ENCODE results near the gene ARFRP1.
"Not testable (repeated sequence)": the region's sequence is repeated elsewhere in the genome, so short reads cannot be mapped to it uniquely, and the experiment has no call there.

Gene ARFRP1

DNA sequence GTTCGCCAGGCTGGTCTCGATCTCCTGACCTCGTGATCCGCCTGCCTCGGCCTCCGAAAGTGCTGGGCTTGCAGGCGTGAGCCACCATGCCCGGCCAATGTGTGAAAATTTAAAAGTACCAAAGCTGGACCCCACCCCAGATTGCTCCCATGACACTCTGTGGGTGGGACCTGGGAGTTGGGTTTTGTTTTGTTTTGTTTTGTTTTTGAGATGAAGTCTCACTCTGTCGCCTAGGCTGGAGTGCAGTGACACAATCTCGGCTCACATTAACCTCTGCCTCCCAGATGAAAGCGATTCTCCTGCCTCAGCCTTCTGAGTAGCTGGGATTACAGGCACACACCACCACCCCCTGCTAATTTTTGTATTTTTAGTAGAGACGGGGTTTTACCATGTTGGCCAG lies 36.1 kb downstream of the ARFRP1 start:
- not testable (repeated sequence) for DNase-seq

DNA sequence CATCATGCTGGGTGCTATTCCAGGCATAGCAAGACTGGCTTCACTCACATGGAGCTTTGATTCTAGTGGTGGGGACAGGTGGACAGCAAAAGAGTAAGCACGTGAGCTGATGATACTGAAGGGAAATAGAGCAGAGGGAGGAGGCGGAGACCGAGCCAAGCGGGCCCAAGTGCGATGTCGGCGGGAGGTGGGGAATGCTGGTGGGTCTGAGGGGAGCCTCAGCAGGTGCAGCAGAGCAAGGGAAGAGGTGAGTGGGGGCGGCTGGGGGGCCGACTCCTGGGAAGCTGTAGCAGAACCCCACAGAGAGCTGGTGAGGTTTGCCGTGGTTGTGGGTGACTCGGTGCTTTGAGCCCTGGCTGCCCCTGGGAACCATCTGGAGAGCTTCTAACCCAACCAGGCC lies 39.4 kb downstream of the ARFRP1 start:
- DNase-seq, result no peak

DNA sequence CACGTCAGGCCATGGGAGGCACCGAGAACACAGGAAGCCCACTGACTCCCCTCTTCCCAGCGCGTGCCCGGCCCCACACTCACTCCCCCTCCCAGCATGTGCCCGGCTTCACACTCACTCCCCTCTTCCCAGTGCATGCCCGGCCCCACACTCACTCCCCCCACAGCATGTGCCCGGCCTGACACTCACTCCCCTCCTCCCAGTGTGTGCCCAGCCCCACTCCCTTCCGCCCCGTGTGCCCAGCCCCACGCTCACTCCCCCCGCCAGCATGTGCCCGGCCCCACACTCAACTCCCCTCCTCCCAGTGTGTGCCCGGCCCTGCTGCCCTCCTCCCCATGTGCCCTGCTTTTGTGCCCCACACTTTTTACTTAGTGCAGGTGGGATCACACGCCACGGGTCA lies 39.9 kb downstream of the ARFRP1 start:
- no peak for DNase-seq

DNA sequence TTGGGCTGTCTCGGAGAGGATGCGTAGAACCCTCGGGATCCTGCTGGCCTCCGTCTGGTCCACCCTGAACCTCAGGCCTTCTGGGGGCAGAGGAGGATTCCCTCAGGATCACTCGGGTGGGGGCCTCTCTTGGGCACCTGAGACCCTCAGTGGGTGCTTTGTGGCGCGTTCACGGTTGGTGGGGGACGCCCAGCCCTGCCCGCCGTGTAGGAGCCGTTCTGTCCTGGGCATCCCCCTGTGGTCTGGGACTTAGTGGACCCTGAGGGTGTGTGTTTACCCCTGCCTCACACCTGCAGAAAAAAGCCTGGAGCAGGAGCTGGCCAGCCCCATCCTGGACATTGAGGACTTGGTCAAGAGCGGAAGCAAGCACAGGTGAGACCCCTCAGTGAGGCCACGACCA lies 42.1 kb downstream of the ARFRP1 start:
- no peak for DNase-seq

DNA sequence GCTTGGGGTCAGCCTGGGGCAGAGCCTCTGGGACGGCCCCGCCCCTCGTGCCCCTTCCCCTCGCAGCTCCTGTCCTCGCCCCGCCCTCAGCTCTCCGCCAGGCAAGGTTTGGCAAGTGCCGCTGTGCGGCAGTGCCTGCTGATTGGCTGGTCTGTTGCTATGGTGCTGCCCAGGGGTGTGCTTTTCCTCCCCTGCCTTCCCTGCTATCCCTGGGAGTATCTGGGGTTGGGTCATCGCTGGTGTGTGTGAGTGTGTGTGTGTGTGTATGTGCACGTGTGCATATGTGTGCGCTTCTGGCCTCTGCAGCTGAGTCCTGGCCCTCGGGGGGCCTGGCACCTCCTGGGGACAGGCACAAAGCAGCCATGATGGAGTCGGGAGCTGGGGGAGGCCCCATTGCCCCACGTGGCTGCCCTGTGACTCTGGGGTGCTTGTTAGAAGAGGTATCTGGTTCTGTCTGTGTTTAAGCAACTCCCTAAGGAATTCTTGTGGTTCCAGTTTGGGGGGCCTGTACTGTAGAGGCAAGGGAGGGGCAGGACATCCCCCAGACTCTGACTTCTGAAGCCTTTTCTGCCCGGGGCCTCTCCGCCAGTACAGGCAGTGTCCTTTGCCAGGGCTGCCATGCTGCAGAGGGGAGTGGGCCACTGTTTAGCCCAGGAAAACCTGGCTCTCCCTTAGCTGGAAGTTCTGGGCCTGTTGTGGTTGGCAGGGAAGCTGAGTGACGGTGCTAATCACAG lies 42.7 kb downstream of the ARFRP1 start:
- DNase-seq, result no peak

DNA sequence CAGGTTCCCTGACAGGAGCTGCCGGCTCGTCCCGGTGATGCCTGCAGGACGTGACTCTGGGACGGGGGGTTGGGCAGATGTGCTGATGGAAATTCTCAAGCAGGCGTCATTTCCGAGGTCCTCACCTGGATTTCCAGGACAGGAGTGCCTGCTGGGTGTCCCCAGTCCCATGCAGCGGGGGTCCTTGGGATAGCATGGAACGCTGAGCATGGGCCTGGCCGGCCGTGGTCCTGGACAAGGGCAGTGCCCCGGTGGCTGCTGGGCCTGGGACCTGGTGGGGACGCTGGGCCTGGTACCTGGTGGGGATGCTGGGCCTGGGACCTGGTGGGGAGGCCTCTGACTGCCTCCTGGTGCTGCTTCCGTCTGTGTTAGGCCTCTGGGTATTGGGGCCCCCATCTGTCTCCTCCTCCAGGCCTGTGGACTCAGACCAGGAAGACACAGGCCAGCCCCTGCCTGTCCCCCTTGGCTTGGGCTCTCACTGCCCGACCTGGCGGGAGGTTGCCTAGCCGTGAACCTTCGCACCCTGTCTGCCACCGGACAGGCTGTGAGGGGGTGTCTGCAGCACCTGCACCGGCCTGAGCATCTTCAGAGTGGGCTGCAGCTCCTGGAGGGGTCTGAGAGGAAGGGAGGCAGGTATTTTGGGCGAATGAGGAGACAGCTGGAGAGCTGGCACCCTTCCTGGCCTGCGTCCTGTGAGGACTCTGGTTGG lies 43.5 kb downstream of the ARFRP1 start:
- DNase-seq, result no peak

DNA sequence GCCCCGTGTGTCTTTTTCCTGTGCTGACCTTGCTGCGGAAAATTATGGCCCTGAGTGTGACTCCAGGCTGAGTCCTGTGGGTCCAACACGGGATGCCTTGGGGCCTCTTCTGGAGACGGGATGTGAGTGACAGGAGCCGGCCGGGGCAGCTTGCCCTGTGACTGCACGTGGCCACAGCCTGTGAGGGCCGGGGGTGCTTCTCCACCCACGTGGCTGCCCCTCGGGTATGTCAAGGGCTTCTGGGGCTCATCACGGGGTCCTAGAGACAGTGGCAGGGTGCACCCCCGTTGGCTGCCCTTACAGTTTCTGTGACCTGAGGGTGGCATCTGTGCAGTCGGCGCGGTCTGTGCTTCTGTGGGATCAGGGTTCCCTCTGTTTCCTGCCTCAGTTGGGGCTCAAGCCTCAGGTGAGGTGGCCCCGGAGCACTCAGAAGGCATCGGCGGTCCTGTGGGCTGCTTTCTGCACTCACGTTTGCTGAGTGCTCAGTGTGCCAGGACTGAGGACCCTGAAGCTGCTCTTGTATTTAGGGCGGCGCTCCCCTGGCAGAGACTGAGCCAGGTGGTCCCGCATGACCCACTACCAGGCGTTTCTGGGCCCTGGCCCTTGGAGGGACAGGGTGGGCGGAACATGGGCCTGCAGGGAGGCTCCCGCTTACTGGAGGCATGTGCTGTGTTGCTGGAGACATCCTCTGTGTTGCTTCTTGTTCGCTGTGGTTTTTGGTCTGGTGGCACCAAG lies 44.3 kb downstream of the ARFRP1 start:
- no peak for DNase-seq

DNA sequence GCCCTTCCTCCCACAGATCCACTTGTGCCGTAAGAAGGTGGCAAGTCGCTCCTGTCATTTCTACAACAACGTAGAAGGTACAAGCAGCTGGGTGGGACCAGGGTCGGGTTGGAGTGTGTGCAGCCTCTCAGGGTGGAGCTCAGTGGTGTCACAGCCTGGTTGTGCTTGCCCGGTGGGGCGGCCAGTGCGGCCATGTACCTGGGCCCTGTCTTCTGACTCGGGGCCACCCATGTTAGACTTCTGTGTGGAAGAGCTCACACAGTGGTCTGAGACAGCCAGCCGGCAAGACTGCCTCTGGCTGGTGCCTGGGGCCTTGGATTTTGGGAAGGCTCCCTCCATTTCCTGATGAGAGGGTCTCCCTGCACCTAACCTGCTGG lies 45.0 kb downstream of the ARFRP1 start:
- DNase-seq, result no peak

DNA sequence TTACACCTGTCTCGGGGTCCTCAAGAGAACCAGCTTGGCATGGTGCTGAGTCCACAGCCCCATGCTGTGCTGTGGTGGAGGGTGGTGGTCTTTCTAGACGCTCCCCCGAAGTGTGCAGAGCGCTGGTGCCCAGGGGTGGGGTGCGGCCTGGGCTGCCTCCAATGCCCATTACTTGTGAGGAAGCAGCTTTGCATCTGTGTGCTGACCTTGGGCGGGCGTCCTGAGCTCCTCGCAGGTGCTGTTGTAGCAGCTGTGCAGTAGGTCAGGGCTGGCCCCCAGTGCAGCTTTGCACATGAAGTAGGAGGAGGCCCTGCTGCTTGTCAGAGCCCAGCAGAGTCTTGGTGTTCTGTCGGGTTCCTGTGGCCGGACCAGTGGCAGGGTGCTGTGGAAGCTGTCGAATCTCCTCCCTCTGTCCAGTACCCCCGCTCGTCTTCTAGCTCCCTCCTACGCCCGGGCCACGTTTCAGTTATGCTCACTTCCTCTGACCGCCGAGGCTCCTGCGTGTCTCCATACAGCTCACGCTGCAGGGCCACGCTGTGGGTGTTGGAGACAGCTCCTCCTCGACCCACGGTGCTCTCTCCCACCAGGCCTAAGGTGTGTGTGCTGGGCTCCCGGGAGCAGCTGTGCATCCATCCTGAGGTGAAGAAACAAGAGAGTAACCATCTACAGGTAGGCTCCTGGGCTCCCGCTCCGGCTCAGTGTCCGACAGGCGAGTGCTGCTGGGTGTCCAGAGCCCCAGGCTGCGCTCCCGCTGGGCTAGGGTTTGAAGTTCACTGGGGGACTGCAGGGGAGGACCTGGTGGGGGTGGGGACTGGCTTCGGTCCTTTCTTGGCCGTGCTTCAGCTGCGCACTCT lies 45.6 kb downstream of the ARFRP1 start:
- DNase-seq, result no peak

DNA sequence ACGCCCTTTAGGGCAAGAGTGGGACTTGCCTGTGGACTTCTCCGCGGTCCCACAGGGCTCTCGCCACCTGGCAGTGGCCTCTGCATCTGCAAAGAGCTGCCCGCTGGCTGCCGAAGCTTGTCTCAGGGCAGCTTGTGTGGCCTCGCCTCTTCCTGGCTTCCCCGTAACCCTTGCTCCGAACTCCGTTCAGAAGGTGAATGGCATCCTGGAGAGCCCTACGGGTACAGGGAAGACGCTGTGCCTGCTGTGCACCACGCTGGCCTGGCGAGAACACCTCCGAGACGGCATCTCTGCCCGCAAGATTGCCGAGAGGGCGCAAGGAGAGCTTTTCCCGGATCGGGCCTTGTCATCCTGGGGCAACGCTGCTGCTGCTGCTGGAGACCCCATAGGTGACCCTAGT lies 46.7 kb downstream of the ARFRP1 start:
- no peak for DNase-seq

DNA sequence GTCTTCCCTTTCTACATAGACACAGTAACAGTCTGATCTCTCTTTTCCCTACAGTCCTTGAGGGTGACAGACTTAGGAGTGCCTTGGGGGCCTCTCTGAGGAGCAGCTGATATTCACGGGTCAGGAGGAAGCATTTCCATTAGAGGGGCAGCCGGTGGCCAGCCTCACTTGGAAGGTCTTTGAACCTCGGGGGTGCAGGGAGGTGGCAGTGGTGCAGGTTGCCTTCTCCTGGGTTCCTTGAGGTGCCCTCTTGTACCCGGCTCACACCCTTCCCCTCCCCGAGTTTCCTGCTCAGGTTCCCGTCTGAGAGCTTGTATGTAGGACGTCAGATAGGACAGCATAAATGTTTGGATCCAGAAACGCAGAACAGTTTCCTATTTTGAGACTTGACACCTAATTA lies 47.2 kb downstream of the ARFRP1 start:
- no peak for DNase-seq

DNA sequence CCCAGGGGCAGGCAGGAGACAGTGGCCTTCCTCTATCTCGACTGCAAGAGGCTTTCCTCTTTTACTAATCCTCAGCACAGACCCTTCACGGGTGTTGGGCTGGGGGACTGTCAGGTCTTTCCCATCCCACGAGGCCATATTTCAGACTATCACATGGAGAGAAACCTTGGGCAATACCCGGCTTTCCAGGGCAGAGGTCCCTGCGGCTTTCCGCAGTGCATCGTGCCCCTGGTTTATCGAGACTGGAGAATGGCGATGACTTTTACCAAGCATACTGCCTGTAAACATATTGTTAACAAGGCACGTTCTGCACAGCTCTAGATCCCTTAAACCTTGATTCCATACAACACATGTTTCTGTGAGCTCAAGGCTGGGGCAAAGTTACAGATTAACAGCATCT lies 47.6 kb downstream of the ARFRP1 start:
- DNase-seq, result not testable (repeated sequence)

DNA sequence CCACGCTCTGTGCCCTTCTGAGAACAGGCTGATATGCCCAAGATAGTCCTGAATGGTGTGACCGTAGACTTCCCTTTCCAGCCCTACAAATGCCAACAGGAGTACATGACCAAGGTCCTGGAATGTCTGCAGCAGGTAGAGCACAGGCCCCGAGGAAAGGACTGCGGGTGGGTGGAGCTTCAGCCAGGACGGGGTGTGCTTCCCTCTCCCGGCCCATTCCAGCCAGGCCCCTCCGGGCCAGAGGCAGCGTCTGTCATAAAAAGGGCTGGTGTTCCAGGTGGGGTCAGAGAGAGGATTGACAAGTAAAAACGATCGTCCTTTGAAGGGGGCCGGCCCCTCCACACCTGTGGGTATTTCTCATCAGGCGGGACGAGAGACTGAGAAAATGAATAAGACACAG lies 48.4 kb downstream of the ARFRP1 start:
- DNase-seq, result no peak

DNA sequence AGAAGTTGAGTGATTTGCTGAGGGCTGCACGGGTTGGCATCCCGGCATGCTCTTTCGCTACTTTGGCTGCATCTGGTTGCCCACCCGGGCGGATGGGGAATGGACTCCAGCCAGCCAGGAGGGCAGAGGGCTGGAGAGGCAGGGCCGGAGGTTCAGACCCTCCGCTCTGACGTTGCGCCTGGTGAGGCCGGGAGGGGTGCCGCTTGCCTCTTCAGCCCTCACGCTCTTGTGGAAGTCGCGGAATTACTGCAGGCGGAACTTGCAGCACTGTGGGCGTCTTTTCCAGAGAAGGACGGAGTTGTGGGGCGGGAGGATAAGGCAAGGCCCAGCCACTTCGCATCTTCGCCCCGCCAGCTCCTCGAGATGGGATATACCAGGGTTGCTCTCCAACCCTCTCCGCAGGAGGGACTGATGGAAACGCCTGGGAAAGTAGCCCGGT lies 49.0 kb downstream of the ARFRP1 start:
- peak; percentile 66 for DNase-seq

DNA sequence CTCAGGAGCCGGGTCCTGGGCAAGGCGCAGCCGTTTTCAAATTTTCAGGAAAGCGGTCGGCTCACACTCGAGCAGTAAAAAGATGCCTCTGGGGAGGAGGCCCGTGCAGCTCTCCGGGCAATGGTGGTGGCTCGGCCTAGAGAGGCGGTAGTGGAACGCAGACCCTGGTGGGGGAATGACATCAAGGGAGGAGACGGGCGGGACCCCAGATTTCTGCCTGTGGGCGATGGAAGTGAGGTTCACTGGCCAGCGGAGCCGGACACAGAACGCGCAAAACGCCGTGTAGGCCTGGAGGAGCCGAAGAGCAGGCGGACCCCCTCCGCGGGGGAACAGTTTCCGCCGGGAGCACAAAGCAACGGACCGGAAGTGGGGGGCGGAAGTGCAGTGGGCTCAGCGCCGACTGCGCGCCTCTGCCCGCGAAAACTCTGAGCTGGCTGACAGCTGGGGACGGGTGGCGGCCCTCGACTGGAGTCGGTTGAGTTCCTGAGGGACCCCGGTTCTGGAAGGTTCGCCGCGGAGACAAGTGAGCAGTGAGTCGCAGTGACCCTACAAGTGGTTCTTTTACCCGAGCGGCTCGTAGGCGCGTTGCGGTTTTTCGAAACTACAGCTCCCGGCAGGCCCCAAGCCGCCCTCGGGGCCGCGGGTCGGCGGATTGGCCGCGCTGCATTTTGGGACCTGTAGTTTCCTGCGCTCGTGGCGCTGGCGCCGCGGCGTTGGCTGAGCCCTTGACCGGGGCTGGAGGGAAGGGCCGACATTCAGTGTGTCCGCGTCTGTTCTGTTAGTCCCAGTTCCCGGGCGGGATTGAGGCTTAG lies 49.6 kb downstream of the ARFRP1 start, which contains the start of gene RTEL1:
Gene RTEL1 (plus strand): TSS at position 376 of the 812 bp plus-strand sequence. CDS start 1,091 bp downstream, outside the sequence.
- peak; percentile 95 for DNase-seq

DNA sequence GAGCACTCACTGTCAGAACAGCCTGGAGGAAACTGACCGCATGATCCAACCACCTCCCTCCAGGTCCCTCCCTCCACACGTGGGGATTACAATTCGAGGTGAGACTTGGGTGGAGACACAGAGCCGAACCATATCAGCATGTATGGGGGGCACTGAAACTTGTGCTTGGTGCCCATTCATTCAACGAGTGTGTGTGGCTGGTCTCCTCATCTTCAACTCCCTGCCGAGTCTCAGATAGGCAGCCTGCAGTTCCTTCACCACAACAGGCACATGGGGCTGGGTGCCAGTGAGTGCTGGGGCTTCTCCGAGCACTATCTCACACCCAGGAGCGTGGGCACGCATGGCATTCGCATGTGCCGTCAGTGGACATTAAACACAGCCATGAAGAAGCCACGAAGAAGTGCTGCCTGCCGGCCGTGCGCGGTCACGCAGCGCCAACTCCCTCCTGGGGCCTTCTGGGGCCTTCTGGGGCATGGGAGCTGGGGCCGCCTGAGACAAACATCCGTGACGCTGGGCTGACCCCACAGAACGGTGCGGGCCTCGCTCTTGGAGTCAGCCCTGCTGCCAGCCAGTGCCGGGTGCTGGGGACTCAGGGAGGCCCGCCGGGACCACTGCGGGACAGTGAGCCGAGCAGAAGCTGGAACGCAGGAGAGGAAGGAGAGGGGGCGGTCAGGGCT lies 50.4 kb downstream of the ARFRP1 start:
- no peak for DNase-seq

DNA sequence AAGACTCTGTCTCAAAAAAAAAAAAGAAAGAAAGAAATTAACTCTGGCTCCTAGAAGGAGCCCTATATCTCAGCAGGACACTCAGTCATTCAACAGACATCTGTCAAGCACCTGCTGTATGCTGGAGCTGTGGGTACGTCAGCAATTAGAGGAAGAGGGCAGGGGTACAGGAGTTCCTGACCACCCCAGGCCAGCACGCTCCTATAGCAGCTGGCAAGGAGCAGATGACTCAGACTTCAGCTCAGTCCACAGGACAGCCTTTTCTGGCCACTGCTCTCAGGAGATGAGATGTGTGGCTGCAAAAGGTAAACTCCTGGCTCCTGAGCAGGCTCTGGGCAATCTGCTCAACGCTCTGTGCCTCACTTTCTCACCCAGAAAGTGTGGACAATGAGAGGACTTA lies 51.3 kb downstream of the ARFRP1 start:
- no peak for DNase-seq

DNA sequence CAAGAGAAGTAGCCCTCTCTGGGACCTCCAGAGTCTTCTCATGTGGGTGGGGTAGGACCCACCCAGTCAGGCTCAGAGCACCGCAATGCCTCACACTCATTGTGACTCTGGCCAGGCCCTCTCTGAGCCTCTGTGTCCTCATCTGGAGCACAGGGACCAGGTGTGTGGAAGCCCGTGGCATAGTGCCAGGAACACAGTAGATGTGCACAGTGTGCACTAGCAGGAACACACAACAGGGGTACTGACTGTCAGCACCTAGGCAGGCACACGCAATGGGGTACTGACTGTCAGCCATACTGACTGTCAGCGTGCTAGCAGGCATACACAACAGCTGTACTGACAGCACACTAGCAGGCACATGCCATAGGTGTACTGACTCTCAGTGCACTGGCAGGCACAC lies 52.5 kb downstream of the ARFRP1 start:
- no peak for DNase-seq

DNA sequence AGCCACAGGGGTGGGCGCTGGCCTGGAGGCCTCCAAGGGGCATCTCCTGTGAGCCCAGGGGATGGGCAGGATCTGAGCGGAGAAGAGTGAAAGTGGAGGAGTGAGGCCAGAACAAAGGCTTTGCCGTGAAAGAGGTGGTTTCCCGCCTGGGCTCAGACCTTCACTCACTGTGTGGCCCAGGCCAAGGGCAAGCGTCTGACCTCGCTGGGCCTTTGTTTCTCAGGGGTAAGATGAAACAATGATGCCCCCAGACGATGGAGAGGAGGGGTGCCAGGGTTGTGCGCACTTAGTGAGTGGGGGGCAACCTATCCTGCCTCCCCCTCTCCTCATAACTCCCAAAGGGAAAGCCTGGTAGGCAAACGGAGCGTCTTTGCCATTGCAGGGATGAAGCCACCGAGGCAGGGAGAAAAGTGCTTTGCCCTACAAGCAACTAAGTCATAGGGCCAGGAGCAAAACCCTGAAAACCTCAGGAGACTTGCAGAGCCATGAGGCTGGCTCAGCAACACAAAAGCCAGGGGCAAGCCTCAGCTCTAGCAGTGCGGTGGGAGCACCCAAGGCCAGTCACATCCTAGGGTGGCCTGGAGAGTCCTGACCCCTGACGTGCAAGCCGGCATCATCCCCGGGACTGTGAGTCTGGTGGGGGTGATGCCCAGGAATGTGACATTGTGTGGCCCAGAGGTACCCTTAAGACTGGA lies 53.7 kb downstream of the ARFRP1 start:
- DNase-seq, result no peak

Measured in suppressor macrophage treated with lipopolysaccharide for 4 hours (primary cell).